Thyroid gland (tissue), 4 donors: ENCODE measurements around the gene TNRC18.

Experiments used
- CTCF ChIP-seq, 6 experiments: fragments of 200-600 bp in 3 of 6; fragments of 450-650 bp in 3 of 6; sonication (generic) in 3 of 6; IDR thresholded peaks; one replicate each; pipeline ENCODE4 v1.5.1; 2016 to 2019; ENCODE audit warnings: antibody characterized with exemption in 6 of 6, mild to moderate bottlenecking in 2 of 6, inconsistent platforms in 1 of 6, moderate library complexity in 1 of 6
- POLR2A ChIP-seq, 2 donors: fragments of 450-650 bp; IDR thresholded peaks; one replicate each; pipeline ENCODE4 v1.6.1; 2017; ENCODE audit warnings: antibody characterized with exemption in 2 of 2, mild to moderate bottlenecking in 2 of 2, moderate library complexity in 1 of 2

- TF ChIP-seq CTCF (IDR thresholded peaks at IDR 0.05) (no peak), POLR2A (IDR thresholded peaks at IDR 0.05) (no peak)
Observed at GRCh38 chr7:5300366-5300765, 123.3 kb downstream of the TNRC18 start.
